Ovary (tissue), 9 donors: ENCODE data around the gene EMP3. TPM values are rescaled to one million over a fixed set of nuclear protein-coding genes. Genes with fewer than 3 reads are reported as not detected.
A peak's percentile ranks its signal among the peaks of the same experiment; 100 is the strongest.

Source experiments
- DNase-seq, 5 donors: peaks; one replicate each; pipeline ENCODE4 v3.0.0-alpha.2; 2019 to 2020
- H3K27ac ChIP-seq, 2 donors: fragments of 200-600 bp; one replicate each; pipeline versions ENCODE4 v1.5.1 to v1.8.0; 2019 to 2022
- H3K27me3 ChIP-seq: fragments of 200-600 bp; one replicate; pipeline ENCODE4 v1.8.0; 2022
- H3K36me3 ChIP-seq: fragments of 200-600 bp; sonication (generic); one replicate; pipeline ENCODE4 v1.5.1; 2019
- H3K4me1 ChIP-seq: one replicate; pipeline ENCODE4 v1.8.1; 2013; ENCODE audit warnings: mild to moderate bottlenecking, moderate library complexity; ENCODE audit not compliant: insufficient read depth
- H3K4me3 ChIP-seq: fragments of 200-600 bp; sonication (generic); one replicate; pipeline ENCODE4 v1.5.1; 2017
- H3K9me3 ChIP-seq, 2 donors: fragments of 200-600 bp in 1 of 2; sonication (generic) in 1 of 2; one replicate each; pipeline versions ENCODE4 v1.5.1 to v1.8.1; 2013 to 2019; ENCODE audit warnings: mild to moderate bottlenecking in 1 of 2, moderate library complexity in 1 of 2
- EP300 ChIP-seq: sonication (generic); formaldehyde crosslinking; IDR thresholded peaks from one replicate; pipeline ENCODE4 v1.6.1; 2017; ENCODE audit warnings: antibody characterized with exemption
- POLR2A ChIP-seq: fragments of 450-650 bp; IDR thresholded peaks from one replicate; pipeline ENCODE4 v1.6.1; 2017; ENCODE audit warnings: antibody characterized with exemption, mild to moderate bottlenecking, moderate library complexity
- WGBS, 3 donors: extraction: QIAGEN DNeasy Blood & Tissue Kit in 1 of 3; methylation state at CpG; one replicate each; pipeline versions ENCODE4 v1.1.5 to v1.1.7; 2013 to 2017; 5-methylcytosine and 5-hydroxymethylcytosine counted together
- intact Hi-C, 4 donors: fragments of 100-400 bp; cut with DNase I; formaldehyde crosslinking; loops; one replicate each; pipeline versions ENCODE4 v1.11.0 to v1.15.1; 2022 to 2023
- polyA plus RNA-seq, 2 donors: library from polyadenylated mRNA; stranded (reverse); fragments of 200-250 nt in 1 of 2; fragments of 350-450 nt in 1 of 2; fragmentation: Illumina TruSeq in 1 of 2; extraction: RNeasy Lipid Tissue Mini Kit (QIAGEN cat#74804) in 1 of 2; gene quantifications; one replicate each; pipeline ENCODE4 v1.2.3, GENCODE V29; 2013 to 2014
- total RNA-seq, 7 donors: library from RNA; depleted of rRNA in 2 of 7; stranded (reverse); fragments of >200 nt in 2 of 7; fragmentation: NEBNext Ultra II Directional in 3 of 7; extraction: Animal tissue kit (Norgen Biotek cat#: 25700) in 3 of 7; gene quantifications; one replicate each; pipeline versions ENCODE4 v1.1.0 to v1.2.4, GENCODE V29; 2016 to 2023
- TF ChIP-seq, protein P1 (sequence below), 3 donors: fragments of 450-650 bp in 2 of 3; fragments of 200-600 bp in 1 of 3; IDR thresholded peaks; one replicate each; pipeline versions ENCODE4 v1.5.1 to v1.8.0; 2016 to 2022; ENCODE audit warnings: antibody characterized with exemption in 3 of 3, mild to moderate bottlenecking in 1 of 3
- donor health status: DM: no; HTN: no; CAD: no; lungs with moderate emphysema.
- donor health status: DM: no; HTN: no; CAD: no.
- donor health status: Bipolar disorder and iron deficiency.
- donor health status: DM: yes; HTN: yes; CAD: no.
- donor health status: DM: no; HTN: no; CAD: no.
- donor health status: DM: yes; HTN: yes; CAD: no.

The EMP3 gene
- total and polyA plus RNA-seq, 9 donors = 23.2 to 163 (median 120) TPM

DNA sequence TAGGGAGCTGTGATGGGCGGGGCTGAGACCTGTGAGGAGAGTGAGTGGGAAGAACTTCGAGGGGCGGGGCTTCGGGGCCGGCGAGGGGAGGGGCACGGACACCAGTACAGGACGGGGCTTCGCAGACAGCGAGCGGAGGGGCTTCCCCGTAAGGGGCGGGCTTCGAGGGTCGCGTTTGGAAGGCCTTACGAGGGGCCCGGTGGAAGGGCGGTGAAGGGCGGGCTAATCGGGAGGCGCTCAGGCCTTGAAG, 4.1 kb upstream of the EMP3 start:
- intact Hi-C loops = loop anchor here in 2 of 4 donors (10.0 kb wide), 2 partner anchors 144 to 294 kb away; partner anchors contain the start of genes CYTH2 (in 1 of the 2), FAM83E (in 1 of the 2), RPL18 (in 1 of the 2) and SPHK2 (in 1 of the 2)
- no peaks in the 10 kb centered on the region for H3K27me3 ChIP-seq
- H3K36me3 ChIP-seq = no peaks in the 10 kb centered on the region
- peak; percentile 99 for DNase-seq
- peak overlapping the region; percentile 84 to 98 for H3K27ac ChIP-seq
- H3K9me3 ChIP-seq = no peaks in the 10 kb centered on the region
- WGBS, 3 donors = 1 to 2% (median 1%) methylated on average over 21 to 22 of the region's 22 CpGs
- TF ChIP-seq POLR2A = peak; percentile 62
- TF ChIP-seq, protein P1, sequence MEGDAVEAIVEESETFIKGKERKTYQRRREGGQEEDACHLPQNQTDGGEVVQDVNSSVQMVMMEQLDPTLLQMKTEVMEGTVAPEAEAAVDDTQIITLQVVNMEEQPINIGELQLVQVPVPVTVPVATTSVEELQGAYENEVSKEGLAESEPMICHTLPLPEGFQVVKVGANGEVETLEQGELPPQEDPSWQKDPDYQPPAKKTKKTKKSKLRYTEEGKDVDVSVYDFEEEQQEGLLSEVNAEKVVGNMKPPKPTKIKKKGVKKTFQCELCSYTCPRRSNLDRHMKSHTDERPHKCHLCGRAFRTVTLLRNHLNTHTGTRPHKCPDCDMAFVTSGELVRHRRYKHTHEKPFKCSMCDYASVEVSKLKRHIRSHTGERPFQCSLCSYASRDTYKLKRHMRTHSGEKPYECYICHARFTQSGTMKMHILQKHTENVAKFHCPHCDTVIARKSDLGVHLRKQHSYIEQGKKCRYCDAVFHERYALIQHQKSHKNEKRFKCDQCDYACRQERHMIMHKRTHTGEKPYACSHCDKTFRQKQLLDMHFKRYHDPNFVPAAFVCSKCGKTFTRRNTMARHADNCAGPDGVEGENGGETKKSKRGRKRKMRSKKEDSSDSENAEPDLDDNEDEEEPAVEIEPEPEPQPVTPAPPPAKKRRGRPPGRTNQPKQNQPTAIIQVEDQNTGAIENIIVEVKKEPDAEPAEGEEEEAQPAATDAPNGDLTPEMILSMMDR (IDR thresholded peaks at IDR 0.05) = no peak
- TF ChIP-seq EP300 = no peak
- H3K4me3 ChIP-seq = peak overlapping the region; percentile 54
- peaks cover 11% of the 10 kb centered on the region for H3K4me1 ChIP-seq

DNA sequence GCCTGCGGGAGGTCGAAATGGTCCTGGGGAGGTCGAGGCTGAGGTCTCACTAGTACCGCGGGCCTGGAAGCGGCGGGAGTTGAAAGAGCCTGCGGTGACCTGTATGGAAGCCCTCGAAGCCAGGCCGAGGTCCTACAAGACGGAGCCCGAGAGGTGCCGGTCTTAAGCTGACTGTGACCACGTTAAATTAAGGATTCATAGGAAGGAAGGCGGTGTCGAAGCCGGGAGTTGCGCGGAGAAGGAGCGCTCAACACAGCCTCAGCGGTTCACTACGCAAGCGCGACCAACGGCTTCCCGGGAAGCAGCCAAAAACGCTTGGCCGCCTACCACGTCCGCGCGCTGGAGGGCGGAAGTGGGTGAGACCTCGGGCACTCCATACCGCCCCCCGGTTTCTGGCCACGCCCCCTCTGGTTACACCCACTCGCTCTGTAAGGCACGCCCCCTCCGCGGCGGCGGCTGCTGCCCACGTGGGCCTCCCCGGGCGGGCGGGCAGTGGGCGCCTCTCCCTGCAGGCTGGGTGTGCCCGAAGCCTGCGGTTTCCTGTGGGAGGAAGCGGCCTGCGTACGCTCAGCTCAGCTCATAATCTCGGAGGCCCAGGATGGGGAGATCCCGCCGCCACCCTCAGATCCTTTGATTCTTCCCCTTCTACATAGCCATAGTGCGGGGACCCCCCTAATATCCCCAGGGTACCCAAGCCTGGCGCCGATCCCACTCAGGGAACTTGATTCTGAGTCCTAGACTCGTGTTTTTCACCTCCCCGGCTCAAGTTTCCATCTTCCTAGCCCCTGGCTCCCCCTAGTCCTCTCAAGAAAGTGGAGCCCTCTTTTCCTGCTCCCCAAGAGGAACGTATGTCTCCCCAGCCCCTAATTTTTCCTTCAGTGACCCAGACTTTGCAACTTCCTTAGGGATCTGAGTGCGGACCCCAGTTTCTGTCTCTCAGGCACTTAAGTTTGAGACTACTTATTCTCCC, 3.4 kb upstream of the EMP3 start:
- H3K4me3 ChIP-seq = peak overlapping the region; percentile 54
- WGBS, 3 donors = 2 to 3% (median 2%) methylated on average over 63 of the region's 63 CpGs
- intact Hi-C loops = loop anchor here in 2 of 4 donors (10.0 kb wide), 2 partner anchors 143 to 293 kb away; partner anchors contain the start of genes CYTH2 (in 1 of the 2), FAM83E (in 1 of the 2), RPL18 (in 1 of the 2) and SPHK2 (in 1 of the 2)
- peak overlapping the region; percentile 84 to 98 for H3K27ac ChIP-seq
- DNase-seq = peak; percentile 99 to 100 (median 100)
- no peak for TF ChIP-seq EP300
- TF ChIP-seq POLR2A = peak; percentile 80
- TF ChIP-seq, protein P1 (IDR thresholded peaks at IDR 0.05) = peak in 1 of 3 donors; percentile 2
- no peaks in the 10 kb centered on the region for H3K36me3 ChIP-seq
- H3K27me3 ChIP-seq = no peaks in the 10 kb centered on the region
- H3K9me3 ChIP-seq = no peaks in the 10 kb centered on the region
- H3K4me1 ChIP-seq = peaks cover 11% of the 10 kb centered on the region

DNA sequence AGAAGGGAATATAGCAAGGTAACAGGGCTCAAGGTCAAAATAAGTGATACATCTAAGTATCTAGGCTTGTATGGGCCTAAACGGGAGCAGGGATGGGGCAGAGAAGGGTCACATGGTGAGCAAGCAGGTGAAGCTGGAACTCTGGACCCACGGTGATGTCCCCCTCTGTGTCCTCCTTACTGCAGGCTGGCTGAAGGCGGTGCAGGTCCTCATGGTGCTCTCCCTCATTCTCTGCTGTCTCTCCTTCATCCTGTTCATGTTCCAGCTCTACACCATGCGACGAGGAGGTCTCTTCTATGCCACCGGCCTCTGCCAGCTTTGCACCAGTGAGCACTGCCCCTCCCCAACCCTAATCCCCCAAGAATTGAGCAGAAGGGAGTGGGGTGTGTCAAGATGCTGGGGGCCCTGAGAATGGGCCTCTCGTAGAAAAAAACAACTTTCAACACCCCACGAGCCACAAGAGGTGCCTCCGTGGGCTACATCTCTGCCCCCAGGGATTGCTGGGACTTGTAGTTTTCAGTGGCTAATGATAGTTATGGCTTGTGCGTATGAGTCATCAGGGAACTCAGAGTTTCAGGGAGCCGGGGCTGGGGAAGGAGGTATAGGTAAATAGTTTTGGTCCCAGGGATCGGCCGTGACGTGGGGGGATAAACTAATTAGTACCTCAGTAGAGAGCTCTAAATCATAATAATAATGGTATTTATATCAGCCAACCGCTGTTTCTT, 4.0 kb downstream of the EMP3 start:
- Histone ChIP-seq H3K4me1 (peaks cover 12% of the 10 kb centered on the region), H3K9me3 (no peaks in the 10 kb centered on the region), H3K36me3 (no peaks in the 10 kb centered on the region), H3K27me3 (no peaks in the 10 kb centered on the region), H3K4me3 (no peak overlapping the region), H3K27ac (peak overlapping the region in 1 of 2 donors; percentile 79)
- WGBS, 3 donors = 65 to 67% (median 66%) methylated on average over 15 of the region's 15 CpGs
- TF ChIP-seq, protein P1 (IDR thresholded peaks at IDR 0.05) = no peak
- DNase-seq = peak in 1 of 5 donors; percentile 42
- intact Hi-C loops = loop anchor here in 2 of 4 donors (10.0 kb wide), 2 partner anchors 135 to 285 kb away; partner anchors contain the start of genes CYTH2 (in 1 of the 2), FAM83E (in 1 of the 2), RPL18 (in 1 of the 2) and SPHK2 (in 1 of the 2)

DNA sequence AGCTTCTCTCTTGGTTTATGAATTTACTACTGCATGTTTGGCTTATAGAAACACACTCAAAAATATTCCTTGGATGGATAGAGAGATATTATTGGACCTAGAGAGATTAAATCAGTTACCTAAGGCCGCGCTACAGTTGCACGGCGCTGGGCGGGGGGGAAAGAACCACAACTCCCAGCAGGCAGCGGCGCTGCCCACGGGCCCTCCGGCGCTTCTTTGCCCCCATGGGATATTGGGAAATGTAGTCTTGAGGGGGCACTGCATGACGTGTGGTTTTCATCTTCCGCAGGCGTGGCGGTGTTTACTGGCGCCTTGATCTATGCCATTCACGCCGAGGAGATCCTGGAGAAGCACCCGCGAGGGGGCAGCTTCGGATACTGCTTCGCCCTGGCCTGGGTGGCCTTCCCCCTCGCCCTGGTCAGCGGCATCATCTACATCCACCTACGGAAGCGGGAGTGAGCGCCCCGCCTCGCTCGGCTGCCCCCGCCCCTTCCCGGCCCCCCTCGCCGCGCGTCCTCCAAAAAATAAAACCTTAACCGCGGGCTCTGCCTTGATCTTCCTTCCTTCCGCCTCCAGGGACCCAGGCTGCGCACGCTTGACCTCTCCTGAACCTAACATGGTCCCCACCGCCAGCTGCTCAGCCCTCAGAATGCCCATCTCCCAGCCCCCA, 4.8 kb downstream of the EMP3 start:
- Histone ChIP-seq H3K4me1 (peaks cover 12% of the 10 kb centered on the region), H3K9me3 (no peaks in the 10 kb centered on the region), H3K27ac (peak overlapping the region; percentile 44 to 79), H3K4me3 (peak overlapping the region; percentile 28), H3K27me3 (no peaks in the 10 kb centered on the region), H3K36me3 (no peaks in the 10 kb centered on the region)
- TF ChIP-seq EP300 (no peak), POLR2A (no peak)
- TF ChIP-seq, protein P1 (IDR thresholded peaks at IDR 0.05) = no peak
- WGBS, 3 donors = 19 to 47% (median 35%) methylated on average over 41 of the region's 41 CpGs
- intact Hi-C loops = no loop called here
- peak; percentile 67 to 80 (median 74) for DNase-seq
